Thoracic aorta endothelial cell (primary cell): ENCODE data around the gene MRPL46. TPM values are rescaled to one million over a fixed set of nuclear protein-coding genes. Genes with fewer than 3 reads are reported as not detected.

Experiments used
- total RNA-seq: library from RNA; depleted of rRNA; stranded (reverse); fragments of >200 nt; gene quantifications from 2 replicates; pipeline ENCODE4 v1.2.3, GENCODE V29; 2012

The MRPL46 gene
- 18.5 and 22.1 TPM in 2 replicates for total RNA-seq

DNA sequence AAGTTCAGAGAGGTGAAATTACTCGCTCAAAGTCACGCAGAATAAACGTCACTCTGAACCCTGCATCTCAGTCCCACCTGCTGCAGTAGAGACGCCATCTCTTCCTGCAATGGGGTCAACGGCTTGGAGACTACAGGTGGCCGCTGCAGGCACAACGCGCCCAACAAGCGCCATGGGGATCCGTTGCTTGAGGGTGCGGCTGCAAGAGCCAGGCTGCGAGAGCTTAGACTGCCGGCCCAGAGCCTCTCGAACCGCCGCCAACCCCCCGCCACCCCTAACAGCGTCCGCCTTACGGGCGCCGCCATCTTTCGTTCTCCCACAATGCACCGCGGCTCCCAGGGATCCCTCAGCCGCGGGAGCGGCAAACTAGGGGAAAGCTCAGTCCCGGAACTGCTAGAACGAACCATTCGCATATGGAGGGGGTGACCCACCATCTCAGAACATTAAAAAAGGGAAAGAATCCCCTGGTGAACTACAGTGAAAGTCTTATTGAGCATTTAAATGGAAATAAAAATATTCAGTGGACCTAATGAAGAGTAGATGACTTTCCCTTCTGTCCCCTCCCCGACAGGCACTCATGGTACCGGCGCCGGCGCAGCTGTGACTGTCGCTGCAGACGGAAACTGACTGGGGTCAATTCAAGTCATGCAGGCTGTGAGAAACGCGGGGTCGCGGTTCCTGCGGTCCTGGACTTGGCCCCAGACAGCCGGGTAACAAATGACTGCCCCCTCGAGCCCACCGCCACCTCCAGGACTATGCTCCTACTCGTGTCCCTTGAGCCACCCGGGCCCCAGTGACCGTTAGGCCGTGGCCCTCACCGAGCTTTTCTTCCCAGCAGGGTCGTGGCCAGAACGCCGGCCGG lies at the start of gene MRPL46, which contains the start of gene MRPS11:
Gene MRPL46, minus strand, starts transcription at position 316 of the 862 bp plus-strand sequence. Its CDS starts 11 bp downstream, at position 305.
Gene MRPS11, plus strand, starts transcription at position 636 of the 862 bp plus-strand sequence. Its CDS starts 10 bp downstream, at position 646.

Other genes with a start within 250 kb of the MRPL46 start
- gene NTRK3, start 210.6 kb downstream of the MRPL46 start, total RNA-seq: not detected in 2 replicates
- 32.7 and 37.9 TPM in 2 replicates for gene MRPS11, start 320 bp upstream of the MRPL46 start, total RNA-seq
- gene DET1, start 79.3 kb upstream of the MRPL46 start, total RNA-seq: 5.1 and 6.3 TPM in 2 replicates
- 60.6 and 75.5 TPM in 2 replicates for gene AEN, start 154.0 kb upstream of the MRPL46 start, total RNA-seq
- gene ISG20, start 171.6 kb upstream of the MRPL46 start, total RNA-seq: 4.5 and 5.9 TPM in 2 replicates